DND-41 (cell line): ENCODE measurements around the gene OR52J3.

ENCODE experiments used
- CTCF ChIP-seq: IDR thresholded peaks from 2 replicates; pipeline ENCODE4 v1.5.1; 2012; ENCODE audit warnings: borderline replicate concordance, low read length, moderate library complexity, mild to moderate bottlenecking; ENCODE audit not compliant: poor library complexity, severe bottlenecking; ENCODE audit errors: extremely low read depth
- EZH2 ChIP-seq: IDR thresholded peaks from 3 replicates; pipeline ENCODE4 v1.6.1; 2012; ENCODE audit warnings: borderline replicate concordance, low read depth, mild to moderate bottlenecking, moderate library complexity, low read length, inconsistent platforms; ENCODE audit not compliant: severe bottlenecking

- TF ChIP-seq CTCF = no peak
- TF ChIP-seq EZH2 = no peak
These were observed 33.3 kb upstream of the OR52J3 start for GRCh38 chr11:5013012-5013411.
